Umbilical cord (tissue), 2 donors: ENCODE measurements around the gene MAN1B1. TPM values are rescaled to one million over a fixed set of nuclear protein-coding genes. Genes with fewer than 3 reads are reported as not detected.

Experiments used
- DNase-seq: peaks from one replicate; pipeline ENCODE4 v3.0.0-alpha.2; 2015; ENCODE audit warnings: low spot score
- total RNA-seq: library from RNA; depleted of rRNA; stranded (reverse); fragments of >200 nt; gene quantifications from one replicate; pipeline ENCODE4 v1.2.3, GENCODE V29; 2014; ENCODE audit warnings: low replicate concordance; ENCODE audit not compliant: insufficient read depth

MAN1B1 gene
- 41.4 TPM for total RNA-seq

GRCh38 chr9:137086531-137087408, at the start of gene MAN1B1:
MAN1B1 (plus strand) TSS chr9:137086985; CDS start chr9:137087000, 15 bp downstream.
- peak; percentile 99 for DNase-seq

GRCh38 chr9:137037035-137037434, 49.8 kb upstream of the MAN1B1 start:
- no peak for DNase-seq

GRCh38 chr9:137037483-137037882, 49.3 kb upstream of the MAN1B1 start:
- DNase-seq: no peak

- no peak for DNase-seq
Measured at GRCh38 chr9:137038916-137039315, 47.9 kb upstream of the MAN1B1 start.

GRCh38 chr9:137039611-137040366, 47.0 kb upstream of the MAN1B1 start:
- no peak for DNase-seq

GRCh38 chr9:137040568-137040967, 46.2 kb upstream of the MAN1B1 start:
- DNase-seq: no peak

- DNase-seq: no peak
Measured at GRCh38 chr9:137041124-137041523, 45.7 kb upstream of the MAN1B1 start.

- DNase-seq: no peak
Measured at GRCh38 chr9:137042751-137043727, 43.7 kb upstream of the MAN1B1 start.

- no peak for DNase-seq
Measured at GRCh38 chr9:137044037-137044436, 42.7 kb upstream of the MAN1B1 start.

- no peak for DNase-seq
Measured at GRCh38 chr9:137044502-137045177, 42.1 kb upstream of the MAN1B1 start.

- DNase-seq: no peak
Measured at GRCh38 chr9:137045294-137046087, 41.3 kb upstream of the MAN1B1 start.

- DNase-seq: peak; percentile 76
Measured at GRCh38 chr9:137046088-137046787, 40.5 kb upstream of the MAN1B1 start, which contains the start of gene NPDC1. NPDC1 (minus strand) TSS chr9:137046177; CDS start chr9:137045989, 188 bp downstream.

GRCh38 chr9:137048655-137049543, 37.9 kb upstream of the MAN1B1 start:
- DNase-seq: no peak

- no peak for DNase-seq
Measured at GRCh38 chr9:137049544-137050449, 37.0 kb upstream of the MAN1B1 start.

GRCh38 chr9:137050570-137050969, 36.2 kb upstream of the MAN1B1 start:
- DNase-seq: no peak

- DNase-seq: no peak
Measured at GRCh38 chr9:137051145-137051724, 35.5 kb upstream of the MAN1B1 start.

- no peak for DNase-seq
Measured at GRCh38 chr9:137052293-137052692, 34.5 kb upstream of the MAN1B1 start.
